ENCODE measurements around the gene CLN3.
"Not testable (repeated sequence)": the region's sequence is repeated elsewhere in the genome, so short reads cannot be mapped to it uniquely, and the experiment has no call there.

The CLN3 gene

GRCh38 chr16:28494121-28494851, 2.4 kb upstream of the CLN3 start, which contains the start of gene APOBR:
Gene APOBR, plus strand, starts transcription at chr16:28494643. Its CDS starts 39 bp downstream, at chr16:28494682.
- DNase-seq (ENCODE audit: low spot score): no peak

- no peak for DNase-seq (ENCODE audit: low spot score)
These were observed 637 bp upstream of the CLN3 start for GRCh38 chr16:28492511-28492910.

- peak; percentile 56 for DNase-seq (ENCODE audit: low spot score)
These were observed 474 bp downstream of the CLN3 start for GRCh38 chr16:28491230-28491969.

GRCh38 chr16:28486266-28486665, 5.6 kb downstream of the CLN3 start:
- no peak for DNase-seq (ENCODE audit: low spot score)

- DNase-seq (ENCODE audit: low spot score): not testable (repeated sequence)
These were observed 8.5 kb downstream of the CLN3 start for GRCh38 chr16:28483361-28483760.

GRCh38 chr16:28482026-28482425, 9.8 kb downstream of the CLN3 start:
- no peak for DNase-seq (ENCODE audit: low spot score)

- DNase-seq (ENCODE audit: low spot score): no peak
These were observed 13.2 kb downstream of the CLN3 start for GRCh38 chr16:28478506-28479180.

GRCh38 chr16:28477311-28477920, 14.5 kb downstream of the CLN3 start:
- no peak for DNase-seq (ENCODE audit: low spot score)

- DNase-seq (ENCODE audit: low spot score): no peak
These were observed 16.7 kb downstream of the CLN3 start for GRCh38 chr16:28475221-28475620.

GRCh38 chr16:28473714-28474265, 18.1 kb downstream of the CLN3 start:
- no peak for DNase-seq (ENCODE audit: low spot score)

- DNase-seq (ENCODE audit: low spot score): not testable (repeated sequence)
These were observed 44.8 kb downstream of the CLN3 start for GRCh38 chr16:28447081-28447480.

GRCh38 chr16:28446388-28446787, 45.5 kb downstream of the CLN3 start:
- not testable (repeated sequence) for DNase-seq (ENCODE audit: low spot score)

- DNase-seq (ENCODE audit: low spot score): not testable (repeated sequence)
These were observed 47.9 kb downstream of the CLN3 start for GRCh38 chr16:28443943-28444342.

- not testable (repeated sequence) for DNase-seq (ENCODE audit: low spot score)
These were observed 53.0 kb downstream of the CLN3 start for GRCh38 chr16:28438899-28439298.

GRCh38 chr16:28435340-28435739, 56.5 kb downstream of the CLN3 start:
- DNase-seq (ENCODE audit: low spot score): not testable (repeated sequence)

All from SK-N-DZ (cell line).